Measurements from ENCODE around the gene ZFYVE28. TPM values are rescaled to one million over a fixed set of nuclear protein-coding genes. Genes with fewer than 3 reads are reported as not detected.

Gene ZFYVE28
- total and polyA plus RNA-seq, 12 donors: 4.3 to 24.6 (median 16.0) TPM

- 45 to 61% (median 54%) methylated on average over 9 to 14 of the region's 14 CpGs for WGBS, 4 donors
- H3K27me3 ChIP-seq: no peaks in the 10 kb centered on the region
- intact Hi-C loops (cut with DNase I): loop anchor here (5.0 kb wide), 1 partner anchor 224 kb away; no protein-coding TSS in a partner anchor
Observed at GRCh38 chr4:2441393-2442174, 23.1 kb upstream of the ZFYVE28 start.

GRCh38 chr4:2438822-2439718, 20.6 kb upstream of the ZFYVE28 start:
- intact Hi-C loops (cut with DNase I): no loop called here
- Histone ChIP-seq H3K9me3 (replicated peaks in 1 of 3) (no peaks in the 10 kb centered on the region), H3K4me1 (replicated peaks in 1 of 2) (no peaks in the 10 kb centered on the region), H3K36me3 (replicated peaks in 1 of 2) (no peaks in the 10 kb centered on the region), H3K27me3 (no peaks in the 10 kb centered on the region), H3K4me3 (no peak overlapping the region), H3K27ac (no peak overlapping the region)
- WGBS, 4 donors: 80 to 89% (median 88%) methylated on average over 8 to 16 of the region's 16 CpGs
- TF ChIP-seq CTCF (IDR thresholded peaks at IDR 0.05) (no peak), POLR2A (IDR thresholded peaks at IDR 0.05) (no peak)
- DNase-seq: no peak

More at GRCh38 chr4:2441393-2442174, 23.1 kb upstream of the ZFYVE28 start:
- H3K4me1 ChIP-seq (replicated peaks in 1 of 2): no peaks in the 10 kb centered on the region
- no peaks in the 10 kb centered on the region for H3K36me3 ChIP-seq (replicated peaks in 1 of 2)
- H3K4me3 ChIP-seq: no peak overlapping the region
- peak; percentile 40 to 78 (median 65) for DNase-seq
- TF ChIP-seq CTCF (IDR thresholded peaks at IDR 0.05) (peak; percentile 48 to 76 (median 68)), POLR2A (IDR thresholded peaks at IDR 0.05) (no peak)
- no peak overlapping the region for H3K27ac ChIP-seq
- H3K9me3 ChIP-seq (replicated peaks in 1 of 3): no peaks in the 10 kb centered on the region

GRCh38 chr4:2437475-2438215, 19.2 kb upstream of the ZFYVE28 start:
- intact Hi-C loops (cut with DNase I): no loop called here
- H3K27me3 ChIP-seq: no peaks in the 10 kb centered on the region
- no peak for TF ChIP-seq POLR2A (IDR thresholded peaks at IDR 0.05)
- no peak for TF ChIP-seq CTCF (IDR thresholded peaks at IDR 0.05)
- no peaks in the 10 kb centered on the region for H3K4me1 ChIP-seq (replicated peaks in 1 of 2)
- DNase-seq: no peak
- 87 to 95% (median 88%) methylated on average over 13 to 25 of the region's 25 CpGs for WGBS, 4 donors
- no peak overlapping the region for H3K27ac ChIP-seq
- H3K4me3 ChIP-seq: no peak overlapping the region
- no peaks in the 10 kb centered on the region for H3K36me3 ChIP-seq (replicated peaks in 1 of 2)
- no peaks in the 10 kb centered on the region for H3K9me3 ChIP-seq (replicated peaks in 1 of 3)

Measured in adrenal gland (tissue), 12 donors.